Hematopoietic multipotent progenitor cell (in vitro differentiated cells): Measurements from ENCODE around the gene OR5A1. TPM values are rescaled to one million over a fixed set of nuclear protein-coding genes. Genes with fewer than 3 reads are reported as not detected.
"Not testable (repeated sequence)": the region's sequence is repeated elsewhere in the genome, so short reads cannot be mapped to it uniquely, and the experiment has no call there.

Experiments
- DNase-seq, 3 donors: peaks; one replicate each; pipeline ENCODE4 v3.0.0-alpha.2; 2011 to 2015; ENCODE audit warnings: low read depth in 2 of 3, low spot score in 2 of 3
- total RNA-seq: library from RNA; depleted of rRNA; stranded (reverse); fragments of >200 nt; gene quantifications from one replicate; pipeline ENCODE4 v1.2.3, GENCODE V29; 2012

The OR5A1 gene
- under 0.01 TPM for total RNA-seq

GRCh38 chr11:59436169-59436568 lies at the start of gene OR5A1:
Gene OR5A1 (plus strand): TSS chr11:59436469. CDS start chr11:59443169, 6,700 bp downstream.
- no peak for DNase-seq

- DNase-seq = no peak
These were observed 42.1 kb upstream of the OR5A1 start for GRCh38 chr11:59394186-59394585.

- no peak for DNase-seq
These were observed 35.6 kb upstream of the OR5A1 start for GRCh38 chr11:59400461-59401261.

DNA sequence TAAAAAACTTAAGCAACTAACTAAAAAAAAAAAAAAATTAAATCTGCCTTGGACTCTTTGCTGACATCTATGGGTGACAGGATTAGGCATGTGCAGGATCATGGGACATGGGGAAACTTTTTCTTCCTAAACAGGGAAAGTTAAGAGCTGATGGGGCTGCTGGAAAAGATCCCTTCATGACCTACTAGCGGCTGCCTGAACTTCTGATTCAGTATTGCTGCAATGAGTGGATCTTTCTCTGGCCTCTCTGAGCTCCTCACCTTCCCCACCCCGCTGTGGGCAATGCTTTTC lies 35.1 kb upstream of the OR5A1 start:
- no peak for DNase-seq

GRCh38 chr11:59403546-59403945 lies 32.7 kb upstream of the OR5A1 start:
- no peak for DNase-seq

DNA sequence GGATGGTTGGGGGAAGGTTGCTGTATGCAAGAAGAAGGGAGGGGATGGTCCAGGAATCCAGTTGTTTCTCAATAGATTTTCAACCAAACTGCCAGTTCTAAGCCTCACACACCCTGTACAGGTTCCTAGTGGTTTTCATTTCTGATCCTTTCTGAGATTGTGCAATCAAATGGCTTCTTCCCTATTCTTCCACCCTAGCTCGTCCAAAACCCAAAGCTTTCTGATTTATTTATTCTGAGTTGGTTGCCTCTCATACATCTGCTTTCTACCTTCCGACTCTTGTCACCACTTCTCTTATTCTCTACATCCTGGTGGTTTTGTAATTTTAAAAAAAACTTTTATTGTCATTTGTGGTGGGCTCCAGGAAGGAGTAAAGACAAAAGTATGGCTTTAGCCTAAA lies 22.6 kb upstream of the OR5A1 start:
- peak in 2 of 3 donors; percentile 51 to 89 for DNase-seq

- peak in 1 of 3 donors; percentile 34 for DNase-seq
These were observed 21.2 kb upstream of the OR5A1 start for GRCh38 chr11:59415111-59415510.

DNA sequence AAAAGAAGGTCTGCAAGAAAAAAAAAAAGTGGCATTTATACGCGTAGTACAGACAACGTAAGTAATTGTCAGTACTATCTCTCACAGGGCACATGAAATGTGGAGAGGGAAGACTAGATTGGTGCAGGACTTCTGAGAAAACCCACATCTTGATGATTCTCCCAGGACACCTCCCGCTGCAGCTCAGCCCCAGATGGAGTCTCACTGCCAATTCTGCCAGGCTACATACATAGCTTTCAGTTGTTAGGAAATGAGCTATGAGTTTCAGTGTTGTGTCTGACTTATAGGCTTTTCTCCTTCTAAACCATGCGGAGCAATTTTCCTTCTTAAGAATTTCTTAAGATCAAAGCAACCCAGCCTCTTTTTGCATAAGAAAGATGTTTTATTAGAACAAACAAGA lies 19.7 kb upstream of the OR5A1 start:
- DNase-seq = no peak

GRCh38 chr11:59417023-59417422 lies 19.2 kb upstream of the OR5A1 start:
- DNase-seq = no peak

DNA sequence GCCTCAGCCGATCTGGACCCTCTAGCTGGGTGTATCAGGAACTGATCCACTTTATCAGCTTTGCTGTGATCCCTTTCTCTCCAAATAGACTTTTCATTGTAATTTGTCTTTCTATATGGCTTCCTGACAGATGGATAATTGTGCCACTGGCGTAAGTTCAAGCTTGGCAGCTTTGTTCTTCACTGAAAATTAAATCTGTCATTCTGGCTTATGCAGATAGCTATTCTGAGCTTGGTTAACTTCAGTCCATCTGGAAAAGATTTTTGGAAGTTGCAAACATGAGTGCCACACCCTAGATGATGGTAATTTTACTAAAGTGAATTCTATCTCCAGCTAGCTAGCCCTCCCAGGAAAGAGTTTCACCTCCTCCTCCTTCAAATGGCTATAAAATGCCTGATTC lies 18.1 kb upstream of the OR5A1 start:
- DNase-seq = no peak

- DNase-seq = no peak
These were observed 12.4 kb upstream of the OR5A1 start for GRCh38 chr11:59423835-59424234.

- DNase-seq = no peak
These were observed 11.1 kb upstream of the OR5A1 start for GRCh38 chr11:59425131-59425530.

DNA sequence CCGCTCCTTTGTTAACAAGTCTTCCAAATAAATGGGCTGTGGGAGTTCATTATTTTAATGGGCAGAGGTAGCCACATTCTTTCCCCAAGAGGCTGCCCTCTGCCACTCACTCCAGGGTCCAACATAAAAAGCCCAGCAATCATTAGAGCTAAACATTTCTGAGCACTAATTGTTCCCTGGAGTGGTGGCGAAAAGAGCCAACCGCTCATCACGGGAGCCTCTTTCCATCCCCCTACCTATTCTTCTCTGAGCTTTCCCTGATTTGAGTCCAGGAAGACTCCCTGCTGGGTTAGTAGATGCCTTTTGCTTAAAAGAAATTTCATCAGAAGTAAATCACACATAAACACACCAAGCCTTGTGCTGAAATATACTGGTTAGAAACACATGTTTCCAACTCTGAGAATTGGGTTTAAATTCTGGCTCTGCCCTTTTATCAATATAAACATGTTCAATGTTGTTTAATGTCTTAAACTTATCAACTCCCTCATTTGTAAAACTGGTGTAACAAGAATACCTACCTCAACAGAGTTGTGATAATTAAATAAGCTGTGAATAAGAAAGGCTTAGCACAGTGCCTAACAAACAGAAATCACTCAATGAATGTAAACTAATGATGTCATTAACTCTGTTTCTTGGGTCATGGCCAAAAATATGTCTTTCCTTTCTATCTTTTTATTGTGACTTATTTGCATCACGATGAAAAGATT lies 9.8 kb upstream of the OR5A1 start, which contains the start of gene OR5A2:
Gene OR5A2, minus strand, starts transcription at position 53 of the 707 bp plus-strand sequence. CDS start 3,460 bp downstream, outside the sequence.
- no peak for DNase-seq

DNA sequence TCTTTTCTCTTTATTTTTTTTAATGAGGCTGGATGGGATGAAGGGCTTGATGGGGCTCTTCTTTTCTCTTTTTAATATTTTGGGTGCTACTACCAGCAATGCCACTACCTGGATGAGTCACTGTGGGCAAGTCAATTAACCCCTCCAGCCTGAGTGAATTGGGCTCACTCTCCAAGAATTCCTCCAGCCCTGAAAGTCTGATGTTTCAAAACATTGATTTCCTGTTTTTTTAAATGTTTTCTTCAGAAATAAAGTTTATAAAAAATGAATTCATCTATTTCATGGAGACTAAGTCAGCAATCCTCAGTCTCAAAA lies 9.2 kb upstream of the OR5A1 start:
- DNase-seq = no peak

DNA sequence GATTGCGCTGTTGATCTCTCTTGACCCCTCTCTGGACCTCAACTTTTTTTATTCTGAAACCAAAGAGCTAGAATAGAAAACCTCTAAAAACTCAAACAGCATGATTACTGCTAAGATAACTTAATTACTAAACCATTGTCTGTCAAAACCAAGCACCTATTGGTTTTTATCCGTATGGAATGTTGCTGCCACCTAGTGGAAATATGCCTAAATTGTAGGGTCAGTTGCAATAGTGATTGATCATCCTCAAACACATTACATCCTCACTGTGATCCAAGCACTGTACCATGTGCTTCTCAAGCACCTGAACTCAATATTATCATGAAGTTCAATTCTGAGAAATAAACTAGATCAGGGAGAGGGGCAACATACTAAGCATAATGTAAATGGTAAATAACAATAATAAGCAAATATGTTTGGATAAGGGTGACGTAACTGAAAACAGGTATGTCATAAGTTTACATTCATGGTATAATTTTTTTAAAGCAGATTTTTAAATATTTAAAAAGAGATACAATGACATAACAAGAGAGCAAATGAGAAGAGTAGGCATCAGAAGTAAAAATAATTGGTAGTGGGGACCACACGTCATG lies 6.2 kb upstream of the OR5A1 start:
- peak; percentile 24 to 85 (median 56) for DNase-seq

GRCh38 chr11:59437770-59438169 lies 1.5 kb downstream of the OR5A1 start:
- no peak for DNase-seq

DNA sequence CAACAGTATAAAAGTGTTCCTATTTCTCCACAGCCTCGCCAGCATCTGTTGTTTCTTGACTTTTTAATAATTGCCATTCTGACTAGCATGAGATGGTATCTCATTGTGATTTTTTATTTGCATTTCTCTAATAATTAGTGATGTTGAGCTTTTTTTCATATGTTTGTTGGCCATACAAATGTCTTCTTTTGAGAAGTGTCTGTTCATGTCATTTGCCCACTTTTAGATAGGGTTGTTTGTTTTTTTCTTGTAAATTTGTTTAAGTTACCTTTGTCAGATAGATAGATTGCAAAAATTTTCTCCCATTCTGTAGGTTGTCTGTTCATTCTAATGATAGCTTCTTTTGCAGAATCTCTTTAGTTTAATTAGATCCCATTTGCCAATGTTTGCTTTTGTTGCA lies 9.4 kb downstream of the OR5A1 start:
- DNase-seq = not testable (repeated sequence)

- DNase-seq = no peak
These were observed 12.2 kb downstream of the OR5A1 start for GRCh38 chr11:59448484-59448883.

GRCh38 chr11:59456661-59457060 lies 20.4 kb downstream of the OR5A1 start, which contains the start of gene OR4D6:
Gene OR4D6 (plus strand): TSS chr11:59456961. CDS start chr11:59456961, 0 bp downstream.
- DNase-seq = no peak

DNA sequence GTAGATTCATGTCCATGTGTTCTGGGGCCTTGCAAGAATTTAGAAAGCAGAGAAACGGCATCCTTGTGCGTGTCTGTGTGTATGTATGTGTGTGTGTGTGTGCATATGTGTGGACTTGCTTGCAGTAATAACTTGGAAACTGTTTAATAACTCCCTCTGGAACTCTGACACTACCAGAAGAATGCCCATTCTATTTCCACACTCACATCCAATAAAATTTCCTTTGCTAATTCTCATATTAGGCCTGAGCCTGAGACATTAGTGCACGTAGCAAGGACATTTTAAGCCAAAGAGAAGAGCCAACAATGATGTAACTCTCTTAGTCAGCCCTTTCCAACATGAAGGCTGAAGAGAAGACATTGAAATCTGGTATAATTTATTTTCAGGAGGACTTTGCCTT lies 23.6 kb downstream of the OR5A1 start:
- DNase-seq = no peak

- no peak for DNase-seq
These were observed 26.9 kb downstream of the OR5A1 start for GRCh38 chr11:59463190-59463641.

DNA sequence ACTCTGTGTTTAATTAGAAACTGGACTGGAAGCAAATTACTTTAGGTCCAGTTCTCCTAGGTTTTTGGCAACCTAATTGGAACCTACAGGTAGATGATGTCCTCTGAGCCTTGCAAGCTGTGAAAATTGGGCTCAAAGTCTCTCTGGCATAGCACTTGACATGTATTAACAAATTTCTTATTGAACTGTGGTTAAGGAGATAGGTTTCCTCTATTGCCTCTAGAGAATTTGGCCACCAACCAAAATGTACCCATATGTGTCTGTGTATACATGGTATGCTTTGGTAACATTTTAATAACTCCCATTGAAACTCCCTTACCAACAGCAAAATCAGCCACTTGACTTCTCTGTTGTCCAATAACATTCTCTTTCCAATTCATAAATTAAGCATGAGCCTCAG lies 36.7 kb downstream of the OR5A1 start, which contains the start of gene OR4D10:
Gene OR4D10, plus strand, starts transcription at position 301 of the 400 bp plus-strand sequence. CDS start 4,115 bp downstream, outside the sequence.
- DNase-seq = no peak
